ENCODE data around the gene ARX. TPM values are rescaled to one million over a fixed set of nuclear protein-coding genes. Genes with fewer than 3 reads are reported as not detected.

ARX gene
- total RNA-seq, 2 experiments from 2014 or later, result not detected

DNA sequence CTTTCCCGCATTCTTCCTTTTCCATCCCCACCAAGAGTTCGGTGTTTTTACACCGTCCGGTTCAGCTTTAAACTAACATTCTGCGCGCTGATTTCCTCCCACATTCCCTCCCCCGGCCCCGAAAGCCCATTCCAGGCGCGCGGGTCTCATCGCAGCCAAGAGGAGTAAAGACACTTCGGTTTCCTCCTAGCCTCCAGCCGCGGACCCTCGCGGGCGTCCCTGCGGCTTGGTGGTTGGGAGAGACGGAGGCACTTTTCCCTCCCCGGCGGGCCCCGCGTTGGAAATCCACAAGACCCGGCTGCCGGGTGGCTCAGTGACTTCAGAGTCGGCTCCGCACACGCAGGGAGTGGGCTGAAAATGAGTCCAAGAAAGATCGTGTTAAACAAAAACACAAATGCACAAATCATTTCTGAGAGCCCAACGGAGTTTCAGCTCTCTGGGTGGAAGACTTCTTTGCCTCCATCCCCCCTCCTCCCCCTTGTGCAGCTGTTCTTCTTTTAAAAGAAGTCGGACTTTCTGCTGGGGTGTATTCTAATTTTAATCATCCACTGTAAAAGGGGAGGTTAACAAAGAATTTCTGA lies 2.0 kb upstream of the ARX start:
- POLR2A ChIA-PET, result no interaction called here
- CTCF ChIA-PET, result no interaction called here

DNA sequence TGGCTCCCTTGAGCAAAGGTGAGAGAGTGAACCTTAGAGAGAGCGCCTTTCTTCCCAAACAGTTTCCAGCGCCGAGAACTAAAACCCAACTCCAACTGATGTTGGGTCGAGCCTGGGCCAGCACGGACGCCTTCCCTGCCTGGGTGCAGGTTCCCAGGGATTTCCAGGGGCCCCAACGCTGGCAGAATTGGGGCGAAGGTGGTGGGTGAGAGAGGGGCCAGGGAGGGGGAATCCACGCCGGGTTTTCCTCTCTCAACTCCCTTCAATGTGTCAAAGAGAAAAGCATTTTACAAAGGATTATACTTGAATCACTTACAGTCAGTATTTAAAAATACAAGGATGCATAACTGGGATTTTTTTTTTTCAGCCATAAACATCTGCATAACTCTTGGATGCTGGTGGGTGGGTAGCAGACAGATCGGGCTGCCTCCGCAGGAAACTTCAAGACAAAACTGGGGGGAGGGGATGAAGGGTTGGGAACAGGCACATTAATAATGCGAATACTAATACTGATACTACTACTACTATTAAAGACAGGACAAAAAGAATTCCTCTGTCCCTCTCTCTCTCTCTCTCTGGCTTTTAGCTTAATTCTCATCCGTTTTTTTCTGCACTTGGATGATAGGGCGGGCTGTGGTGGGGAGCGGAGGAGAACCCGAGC lies 1.3 kb upstream of the ARX start:
- CTCF ChIA-PET, result no interaction called here
- POLR2A ChIA-PET, result no interaction called here

DNA sequence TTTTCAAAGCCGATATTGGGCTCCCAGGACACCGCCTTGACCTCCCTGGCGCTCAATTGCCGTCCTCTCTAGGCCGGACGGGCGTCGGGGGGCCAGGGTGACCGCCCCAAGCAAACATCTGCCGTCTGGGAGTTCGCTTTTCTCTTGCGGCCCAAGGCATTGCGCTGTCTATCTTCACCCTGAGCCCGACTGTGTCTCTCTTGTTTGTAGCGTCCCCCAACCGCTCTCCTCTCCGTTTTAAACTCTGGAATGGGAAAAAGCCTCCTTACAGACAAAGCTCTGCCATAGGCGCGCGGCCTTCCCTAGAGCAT lies 551 bp upstream of the ARX start:
- CTCF ChIA-PET, result no interaction called here
- POLR2A ChIA-PET, result no interaction called here

DNA sequence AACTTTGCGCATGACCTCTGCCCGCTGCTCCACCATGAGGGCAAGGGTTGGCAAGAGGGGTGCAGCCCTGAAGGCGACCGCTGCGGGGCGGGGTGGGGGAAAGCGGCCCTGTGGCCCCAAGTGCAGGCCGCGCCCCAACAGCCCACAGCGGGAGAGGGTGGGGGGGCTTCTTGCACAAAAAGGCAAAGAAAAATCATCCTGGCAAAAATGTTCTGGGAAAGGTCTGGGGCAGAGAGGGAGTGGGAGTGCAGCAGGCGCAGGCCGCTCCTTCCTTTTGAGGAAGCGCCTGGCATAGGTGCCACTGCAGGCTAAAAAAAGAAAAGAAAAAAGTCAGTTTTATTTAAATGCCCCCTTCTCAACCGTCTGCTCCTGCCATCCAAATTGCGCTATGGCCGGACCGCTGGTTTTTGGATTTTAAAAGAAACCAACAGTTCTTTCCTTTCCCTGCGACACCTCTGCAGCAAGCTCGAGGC lies 1.4 kb downstream of the ARX start:
- CTCF ChIA-PET, result no interaction called here
- POLR2A ChIA-PET, result no interaction called here

DNA sequence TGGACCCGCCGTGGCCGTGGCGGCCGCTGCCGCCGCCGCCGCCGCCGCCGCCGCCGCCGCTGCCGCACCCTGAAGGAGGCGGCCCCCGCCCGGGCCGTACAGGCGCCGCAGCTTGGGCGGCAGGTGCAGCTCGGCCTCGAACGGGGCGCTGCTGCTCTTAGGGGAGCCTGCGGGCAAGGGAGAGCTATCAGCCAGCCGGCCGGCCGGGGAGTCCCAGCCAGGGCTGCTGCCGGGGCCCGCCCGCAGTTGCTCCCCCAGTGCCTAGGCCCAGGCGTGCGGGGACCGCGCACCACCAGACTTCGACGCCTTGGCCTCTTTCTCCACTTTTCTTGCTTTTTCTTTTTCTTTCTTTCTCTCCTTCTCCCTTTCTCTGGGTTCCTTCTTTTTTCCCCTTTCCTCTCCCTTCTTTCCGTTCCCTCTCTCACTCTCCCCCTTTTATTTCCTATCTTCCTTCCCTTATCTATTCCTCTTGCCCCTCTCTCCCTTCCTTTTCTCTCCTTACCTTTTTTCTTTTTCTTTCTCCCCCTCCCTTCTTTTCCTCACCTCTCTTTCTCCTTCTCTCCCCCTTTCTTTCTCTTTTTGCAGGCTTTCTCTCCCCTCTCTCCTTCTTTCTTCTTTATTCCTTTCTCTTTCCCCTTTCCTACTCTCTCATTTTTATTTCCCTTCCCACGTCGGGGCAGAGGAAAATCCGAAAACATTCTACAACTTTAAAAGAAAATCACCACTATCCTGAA lies 2.0 kb downstream of the ARX start:
- CTCF ChIA-PET, result no interaction called here

DNA sequence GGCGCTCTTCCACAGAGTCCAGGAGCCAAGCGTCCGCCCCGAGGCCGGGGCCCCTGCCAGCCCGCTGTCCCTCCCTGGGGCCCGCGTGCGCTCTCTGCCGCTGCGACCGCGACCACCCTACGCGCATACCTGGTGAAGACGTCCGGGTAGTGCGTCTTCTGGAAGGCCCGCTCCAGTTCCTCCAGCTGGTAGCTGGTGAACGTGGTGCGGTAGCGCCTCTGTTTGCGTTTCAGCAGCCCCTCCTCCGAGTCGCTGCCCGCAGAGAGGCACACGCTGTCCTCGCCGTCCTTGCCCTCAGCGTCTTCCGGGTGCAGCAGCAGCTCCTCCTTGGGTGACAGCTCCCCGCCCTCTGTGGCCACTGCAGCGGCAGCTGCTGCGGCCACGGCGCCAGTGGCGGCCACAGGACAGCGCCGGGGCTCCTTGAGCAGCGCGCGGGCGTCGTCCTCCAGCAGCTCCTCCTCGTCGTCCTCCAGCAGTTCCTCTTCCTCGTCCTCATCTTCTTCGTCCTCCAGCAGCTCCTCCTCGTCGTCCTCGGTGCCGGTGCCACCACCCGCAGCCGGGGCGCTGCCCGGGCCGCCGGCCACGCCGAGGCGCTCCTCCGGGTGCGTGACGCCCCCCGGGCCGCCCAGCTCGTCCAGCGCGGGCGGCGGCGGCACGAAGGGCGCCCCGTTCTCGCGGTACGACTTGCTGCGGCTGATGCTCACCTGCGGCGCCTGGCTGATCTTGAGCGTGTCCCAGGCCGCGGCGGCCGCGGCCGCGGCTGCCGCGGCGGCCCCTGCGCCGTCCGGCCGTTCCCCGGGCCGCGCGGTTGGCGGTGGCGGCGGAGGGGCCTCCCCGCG lies 2.8 kb downstream of the ARX start:
- CTCF ChIA-PET, result no interaction called here
- POLR2A ChIA-PET, result interaction anchor here (0.6 kb wide), 1 partner anchor 154 kb away, joined by 3 read pairs; no protein-coding TSS in a partner anchor

More for the DNA sequence above, 2.0 kb downstream of the ARX start:
- POLR2A ChIA-PET, result no interaction called here

DNA sequence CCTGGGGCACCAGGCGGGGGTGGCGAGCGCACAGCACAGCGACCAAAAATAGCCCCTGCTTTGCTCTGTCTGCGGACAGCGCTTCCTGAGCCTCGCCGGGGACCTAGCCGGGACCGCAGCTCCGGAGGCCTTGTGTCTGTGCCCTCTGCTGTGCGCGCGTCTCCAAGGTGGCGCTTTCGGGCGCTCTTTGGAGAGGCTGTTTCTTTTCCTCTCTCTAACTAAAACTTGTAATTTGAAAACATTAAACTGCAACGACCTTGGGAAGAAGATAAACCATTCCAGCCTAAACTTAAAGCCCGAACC lies 3.4 kb downstream of the ARX start:
- ChIA-PET CTCF (no interaction called here), POLR2A (interaction anchor here (0.6 kb wide), 1 partner anchor 154 kb away, joined by 3 read pairs; no protein-coding TSS in a partner anchor)

DNA sequence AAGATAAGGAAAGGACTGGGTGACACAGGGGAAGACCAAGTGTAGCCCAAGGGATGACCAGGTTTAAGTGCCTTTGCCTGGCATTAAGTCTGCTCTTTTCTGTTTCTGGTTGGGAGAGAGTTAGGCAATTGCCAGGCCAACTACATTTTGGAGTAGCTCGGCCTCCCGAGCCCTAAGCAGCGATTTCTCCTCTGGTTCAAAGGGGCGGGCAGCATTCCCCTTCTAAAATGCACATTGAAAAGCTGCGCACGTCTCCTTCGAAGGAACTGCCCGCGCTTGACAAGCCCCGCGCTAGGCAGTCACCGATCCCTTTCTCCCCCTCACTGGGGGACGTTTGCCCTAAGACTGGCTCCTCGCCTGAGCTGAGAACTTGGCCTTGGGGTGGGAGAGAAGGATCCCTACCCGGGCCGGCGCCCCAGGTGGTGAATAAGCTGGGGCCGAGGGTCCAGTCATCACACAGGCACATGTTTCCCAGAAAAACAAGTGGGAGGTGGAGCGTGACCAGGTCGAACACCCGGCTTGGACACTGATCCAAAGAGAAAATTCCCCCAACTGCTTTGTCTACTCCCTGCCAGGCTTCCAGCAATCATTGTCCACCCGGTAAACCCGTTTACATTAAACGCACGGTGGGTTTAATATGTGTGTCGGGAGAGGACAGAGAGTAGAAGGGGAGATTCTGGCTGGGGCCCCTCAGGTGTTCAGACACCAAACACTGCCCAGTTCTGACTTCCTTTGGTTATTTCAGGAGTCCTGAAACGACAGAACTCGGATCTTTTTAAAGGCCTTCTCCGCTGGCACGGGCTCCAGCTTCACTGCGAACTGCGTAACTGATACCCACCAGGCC lies 4.0 kb downstream of the ARX start:
- ChIA-PET POLR2A (interaction anchor here (0.6 kb wide), 1 partner anchor 38 kb away, joined by 4 read pairs; no protein-coding TSS in a partner anchor), CTCF (interaction anchor here (0.6 kb wide), 1 partner anchor 52 kb away, joined by 3 read pairs; no protein-coding TSS in a partner anchor)

DNA sequence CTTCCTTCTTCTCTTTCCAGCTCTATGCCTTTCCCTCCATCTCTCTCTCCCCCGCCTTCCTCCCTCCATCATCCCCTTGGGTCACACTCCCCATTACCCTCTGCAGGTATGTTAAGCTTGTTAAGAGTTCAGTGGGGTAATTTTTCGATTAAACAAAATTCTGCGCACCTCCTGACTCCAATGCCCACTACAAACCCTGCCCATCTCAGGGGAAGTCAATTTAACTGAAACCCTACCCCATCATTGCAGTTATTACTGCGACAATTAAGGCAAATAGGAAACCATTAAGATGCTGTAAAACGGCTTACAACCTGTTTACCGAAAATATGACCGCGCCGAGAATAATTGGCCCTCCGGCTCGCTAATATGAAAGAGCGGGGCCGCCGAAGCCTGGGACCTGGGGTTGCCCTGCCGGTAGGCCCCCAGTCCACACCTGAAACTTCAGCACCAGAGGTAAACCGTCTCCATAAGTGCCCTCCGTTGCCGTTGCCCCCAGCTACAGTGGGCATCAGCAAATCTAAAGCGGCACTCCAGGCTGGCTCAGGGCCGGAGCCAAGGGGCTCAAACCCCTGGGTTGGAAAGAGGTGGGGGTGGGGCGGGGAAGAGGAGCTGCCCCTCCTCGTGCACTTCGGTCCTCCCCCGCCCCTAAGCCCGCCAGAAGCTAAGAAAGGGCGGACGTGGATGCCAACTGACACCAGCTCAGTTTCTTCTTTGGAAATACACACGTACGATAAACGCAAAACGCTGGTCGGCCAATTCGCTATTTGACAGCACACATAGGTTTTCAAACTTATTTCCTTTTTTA lies 4.8 kb downstream of the ARX start:
- CTCF ChIA-PET, result interaction anchor here (0.6 kb wide), 1 partner anchor 52 kb away, joined by 3 read pairs; no protein-coding TSS in a partner anchor
- POLR2A ChIA-PET, result no interaction called here

DNA sequence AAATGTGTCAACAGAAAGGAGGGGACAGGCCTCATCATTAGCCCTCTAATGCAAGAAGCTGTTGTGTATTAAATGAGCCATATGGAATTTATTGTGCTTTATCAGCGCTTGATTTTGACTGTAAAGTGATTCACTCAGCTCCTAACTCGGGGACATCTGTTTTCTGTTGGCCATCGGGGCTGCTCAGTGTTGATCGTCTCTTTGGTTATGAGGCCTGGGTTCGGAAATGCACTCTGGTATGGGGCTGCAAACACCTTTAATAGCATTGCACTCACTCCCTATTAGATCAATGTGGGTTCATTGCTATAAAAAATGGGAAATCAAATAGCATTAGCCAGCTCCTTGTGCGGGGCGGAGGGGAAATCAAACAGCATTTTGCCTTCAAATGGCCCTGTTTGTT lies 6.4 kb downstream of the ARX start:
- ChIA-PET CTCF (no interaction called here), POLR2A (no interaction called here)

DNA sequence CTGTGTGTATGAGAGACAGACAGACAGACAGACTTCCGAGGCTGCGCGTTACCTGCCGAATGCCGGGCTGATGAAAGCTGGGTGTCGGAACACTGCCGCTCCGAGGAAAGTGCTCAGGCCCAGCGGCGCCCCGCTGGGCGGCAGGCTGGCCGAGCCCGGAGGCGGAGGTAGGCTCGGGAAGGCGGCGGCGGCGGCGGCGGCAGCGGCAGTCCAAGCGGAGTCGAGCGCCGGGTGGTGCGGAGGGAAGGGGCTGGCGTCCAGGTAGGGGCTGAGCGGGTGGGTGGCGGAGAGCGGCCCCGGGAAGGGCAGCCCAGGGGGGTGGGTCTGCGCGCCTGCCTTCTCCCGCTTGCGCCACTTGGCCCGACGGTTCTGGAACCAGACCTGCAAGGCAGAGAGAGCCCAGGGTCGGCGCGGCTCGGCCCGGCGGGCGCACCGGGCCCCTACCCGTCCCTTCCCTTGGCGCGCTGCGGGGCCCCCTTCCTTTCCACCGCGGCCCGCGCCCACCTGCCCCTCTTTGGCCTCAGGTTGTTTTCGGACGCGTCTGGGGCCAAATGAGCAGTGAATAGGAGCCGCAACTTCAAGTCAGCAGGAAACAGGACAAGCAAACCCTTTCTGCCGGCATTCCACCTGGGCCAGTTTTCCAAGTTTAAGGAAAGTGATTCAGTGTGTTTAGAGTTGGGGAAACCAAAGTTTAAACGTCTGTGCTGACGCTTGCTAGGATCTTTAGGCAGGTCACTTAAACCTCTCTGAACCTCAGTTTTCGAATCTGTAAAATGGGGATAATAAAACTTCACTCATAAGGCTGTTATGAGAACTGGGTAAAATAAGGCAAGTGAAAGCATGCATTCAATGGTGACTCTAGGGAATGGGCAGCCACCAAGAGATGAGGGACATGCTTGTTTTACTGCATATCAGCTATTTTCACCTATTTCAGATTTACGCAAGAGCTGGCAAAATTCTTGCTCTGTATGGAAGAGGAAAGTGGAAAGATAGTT lies 8.4 kb downstream of the ARX start:
- ChIA-PET CTCF (no interaction called here), POLR2A (no interaction called here)

DNA sequence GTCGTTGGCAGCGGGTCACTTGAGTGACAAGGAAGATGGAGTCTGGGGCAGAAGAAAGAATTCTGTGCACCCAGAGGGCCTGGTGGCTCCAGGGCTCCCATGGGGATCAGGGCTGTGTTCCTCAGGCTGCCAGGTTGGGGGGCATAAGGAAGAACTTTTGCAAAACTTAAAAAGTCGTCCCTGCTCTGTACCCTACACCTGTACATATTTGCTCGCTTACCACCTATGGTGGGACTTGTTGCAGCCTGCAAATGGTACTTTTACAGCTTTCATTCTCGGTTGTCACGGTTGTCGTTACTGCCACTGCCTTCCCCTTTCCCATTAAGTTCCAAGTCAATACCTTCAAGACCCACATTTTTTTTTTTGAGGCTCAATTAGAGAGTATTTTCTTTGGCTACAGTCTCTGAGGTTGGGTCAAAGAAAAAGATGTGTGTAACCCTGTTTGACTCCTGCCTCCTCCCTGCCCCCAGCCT lies 9.1 kb downstream of the ARX start:
- ChIA-PET CTCF (no interaction called here), POLR2A (no interaction called here)

DNA sequence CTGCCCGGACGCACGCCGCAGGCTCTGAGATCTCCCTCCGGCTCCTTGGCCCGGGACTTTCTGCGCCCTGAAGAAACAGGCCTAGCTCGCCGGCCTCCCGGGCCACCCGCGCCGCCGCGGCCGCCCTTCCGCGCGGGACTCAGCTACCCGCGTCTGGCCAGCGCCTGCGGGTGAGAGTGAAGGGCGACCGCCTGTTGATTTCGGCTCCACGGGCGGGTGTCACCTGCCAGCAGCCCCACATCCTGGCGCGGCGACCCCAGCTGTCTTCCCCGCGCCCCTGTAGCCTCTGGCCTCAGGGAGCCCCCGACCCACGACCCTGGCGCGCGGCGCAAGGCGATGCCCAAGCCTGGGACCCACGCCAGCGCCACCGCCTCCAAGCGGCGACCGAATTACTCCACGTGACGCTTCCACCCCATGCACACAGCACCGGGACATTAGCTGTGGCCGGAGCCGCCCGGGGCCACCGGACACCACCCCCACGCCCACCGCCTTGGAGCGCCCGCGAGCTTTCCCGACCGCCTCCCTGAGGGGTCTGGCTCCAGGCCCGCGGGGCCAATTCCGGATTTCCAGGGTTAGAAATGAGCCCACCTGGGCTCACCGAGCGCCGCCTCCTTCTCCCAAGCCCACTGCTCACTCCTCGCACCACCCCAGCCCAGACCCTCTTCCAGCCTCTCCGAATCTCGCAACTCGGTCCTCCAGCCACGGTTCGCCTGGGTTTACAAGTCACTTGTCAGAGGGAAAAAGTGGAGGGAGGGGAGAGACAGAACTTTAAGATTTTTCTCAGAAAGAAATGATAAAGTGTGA lies 10.2 kb downstream of the ARX start:
- POLR2A ChIA-PET, result no interaction called here

DNA sequence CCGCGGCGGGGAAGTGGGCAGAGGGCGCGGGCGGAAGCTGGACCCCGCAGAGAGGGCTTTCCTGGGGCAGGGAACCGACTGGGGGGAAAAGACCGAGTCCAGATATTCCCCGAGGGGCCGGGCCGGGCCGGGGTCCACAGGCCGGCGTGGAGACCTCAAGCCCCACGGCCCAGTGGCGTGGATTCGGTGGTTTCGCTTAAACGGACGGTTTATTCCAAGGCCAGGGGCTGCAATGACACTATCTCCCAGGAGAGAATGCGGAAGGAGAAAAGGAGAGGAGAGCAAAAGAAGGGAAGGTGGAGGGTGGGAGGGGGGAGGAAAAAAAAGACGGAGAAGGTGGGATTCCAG lies 10.8 kb downstream of the ARX start:
- POLR2A ChIA-PET, result no interaction called here
- CTCF ChIA-PET, result no interaction called here

More for the DNA sequence above, 10.2 kb downstream of the ARX start:
- CTCF ChIA-PET, result no interaction called here

DNA sequence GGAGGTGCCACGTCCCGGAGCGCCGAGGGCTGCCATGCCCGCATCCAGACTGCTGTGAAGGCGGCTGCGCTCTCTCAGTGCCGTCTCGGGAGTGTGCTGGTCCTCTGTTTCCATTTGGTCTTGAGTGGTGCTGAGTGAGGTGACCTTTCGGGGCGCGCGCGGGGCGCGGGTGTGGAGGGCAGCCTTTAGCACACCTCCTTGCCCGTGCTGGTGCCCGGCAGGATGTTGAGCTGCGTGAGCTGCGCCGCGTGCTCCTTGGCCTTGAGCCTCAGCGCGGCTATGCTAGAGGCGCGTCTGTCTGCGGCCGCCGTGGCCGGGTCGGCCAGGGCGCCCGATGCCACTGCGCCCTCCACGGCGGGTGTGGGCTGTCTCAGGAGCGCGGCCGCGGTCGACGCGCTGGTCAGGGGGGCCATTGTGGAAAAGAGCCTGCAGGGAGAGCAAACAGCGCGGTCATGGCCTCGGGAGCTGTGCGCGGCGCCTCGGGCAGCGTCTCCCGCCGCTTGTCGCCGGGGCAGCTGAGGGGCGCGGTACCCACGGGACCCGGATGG lies 11.2 kb downstream of the ARX start:
- POLR2A ChIA-PET, result no interaction called here
- CTCF ChIA-PET, result no interaction called here

DNA sequence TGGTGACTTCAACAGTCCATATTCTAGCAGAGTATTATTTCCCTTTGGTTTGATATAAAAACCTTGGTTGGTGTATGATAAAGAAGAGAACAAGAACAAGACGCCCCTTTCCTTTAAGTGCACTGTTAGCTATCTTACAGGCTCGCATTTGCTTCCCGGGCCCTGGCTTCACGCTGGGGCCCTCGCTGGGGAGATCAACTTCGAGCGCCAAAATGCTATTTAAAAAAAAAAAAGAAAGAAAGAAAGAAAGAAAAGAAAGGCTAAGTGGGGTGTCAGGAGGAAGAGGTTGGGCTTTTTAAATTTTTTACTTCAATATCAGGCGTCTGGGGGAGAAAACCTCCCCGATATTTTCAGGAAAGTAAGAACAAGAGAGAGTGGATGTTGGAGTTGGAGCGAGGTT lies 11.7 kb downstream of the ARX start:
- CTCF ChIA-PET, result no interaction called here

More for the DNA sequence above, 11.7 kb downstream of the ARX start:
- POLR2A ChIA-PET, result no interaction called here

Measured in activated CD8-positive, alpha-beta memory T cell treated with anti-CD3 and anti-CD28 coated beads for 36 hours (primary cell).